Measurements from ENCODE around the gene KDM1B. TPM values are rescaled to one million over a fixed set of nuclear protein-coding genes. Genes with fewer than 3 reads are reported as not detected.

KDM1B gene
- total and polyA plus RNA-seq, 2 of the 8 experiments (the other 6 are each of a cell fraction or from before 2014, with no cell fraction given): 3.7 to 7.5 TPM

DNA sequence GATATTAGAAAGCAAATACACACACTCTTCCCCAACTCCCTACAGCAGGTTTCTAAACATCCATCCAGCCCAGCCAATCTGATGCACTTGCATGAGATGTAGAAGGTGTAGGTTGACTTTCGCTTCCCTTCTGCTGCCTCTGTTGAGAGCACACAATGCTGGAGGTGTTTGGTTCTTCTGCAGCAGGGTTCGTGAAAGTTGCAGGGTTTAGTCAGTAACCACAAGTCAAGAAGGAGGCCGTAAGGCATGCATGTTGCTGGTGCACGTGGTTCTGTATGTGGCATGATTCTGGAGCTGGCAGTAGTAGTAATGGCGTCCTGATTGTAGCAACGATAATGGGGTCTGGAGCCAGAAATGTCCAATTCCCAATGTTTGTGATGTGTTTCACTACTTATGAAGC lies 56.1 kb downstream of the KDM1B start (continued):
- TF ChIP-seq RFX5 (IDR thresholded peaks at IDR 0.05; ENCODE audit: borderline replicate concordance, low read depth, low read length): no peak
- no peak for TF ChIP-seq TEAD4 (IDR thresholded peaks at IDR 0.05; ENCODE audit: low read depth, low read length)
- TF ChIP-seq CTBP2 (IDR thresholded peaks at IDR 0.05; ENCODE audit: borderline replicate concordance, insufficient read depth, insufficient read length, low read length): no peak
- no peak for TF ChIP-seq KDM4A (IDR thresholded peaks at IDR 0.05; ENCODE audit: low read depth, low read length, severe bottlenecking)
